ENCODE data around the gene PEX14. TPM values are rescaled to one million over a fixed set of nuclear protein-coding genes. Genes with fewer than 3 reads are reported as not detected.

The PEX14 gene
- total and polyA plus RNA-seq, 10 of the 15 experiments (the other 5 are each of a cell fraction or from before 2014, with no cell fraction given) = 1.4 to 23.2 (median 12.0) TPM

- peaks cover 7% of the 10 kb centered on the region for H3K4me1 ChIP-seq (ENCODE audit: control insufficient read depth, insufficient read depth, low read length)
- ChIA-PET SMC1A (ENCODE audit: uncharacterized antibody, unreplicated experiment) (interaction anchor here (0.8 kb wide), 1 partner anchor 18 kb away, joined by 4 read pairs; no protein-coding TSS in a partner anchor), POLR2A (no interaction called here), RAD21 (ENCODE audit: unreplicated experiment) (no interaction called here), CTCF (interaction anchor here (0.6 kb wide), 1 partner anchor 1401 kb away, joined by 3 read pairs; no protein-coding TSS in a partner anchor)
- peaks cover 12% of the 10 kb centered on the region for H3K79me2 ChIP-seq (ENCODE audit: control insufficient read depth, insufficient read depth, low read length)
- DNase-seq (ENCODE audit: low read depth, low spot score) (no peak), FAIRE-seq (no peak), ATAC-seq (no peak)
- no peak overlapping the region for H3K27ac ChIP-seq (ENCODE audit: control insufficient read depth, insufficient read depth)
- in situ Hi-C loops (cut with MboI) (no loop called here), intact Hi-C loops (cut with micrococcal nuclease; ENCODE audit: unreplicated experiment) (no loop called here)
- no peaks in the 10 kb centered on the region for H3K27me3 ChIP-seq (replicated peaks in 1 of 2; ENCODE audit: control insufficient read depth in 2 of 2, insufficient read depth in 2 of 2, low read length in 1 of 2)
- H2AFZ ChIP-seq (ENCODE audit: control insufficient read depth, low read depth, low read length) = no peak overlapping the region
- WGBS (ENCODE audit: insufficient coverage, insufficient replicate concordance, low lambda C conversion rate, missing lambda C conversion rate) = 100% methylated on average over 2 of the region's 2 CpGs
- TF ChIP-seq NFIC (IDR thresholded peaks at IDR 0.05; ENCODE audit: low read depth, low read length) = no peak
- no peak for TF ChIP-seq STAT3 (IDR thresholded peaks at IDR 0.05; ENCODE audit: low read depth, low read length)
- no peak for TF ChIP-seq BRCA1 (IDR thresholded peaks at IDR 0.05; ENCODE audit: low read depth, low read length)
- peaks cover 10 to 20% of the 10 kb centered on the region in 2 experiments for H3K36me3 ChIP-seq (ENCODE audit: control insufficient read depth in 2 of 2, insufficient read depth in 2 of 2, low read length in 1 of 2)
- H3K4me2 ChIP-seq (ENCODE audit: control insufficient read depth, insufficient read depth) = no peak overlapping the region
- H3K9ac ChIP-seq (ENCODE audit: control insufficient read depth, insufficient read depth, low read length) = no peak overlapping the region
- no peaks in the 10 kb centered on the region for H3K9me3 ChIP-seq (replicated peaks; ENCODE audit: control insufficient read depth, insufficient read depth, low read length)
- no TSS peak for BruUV-seq (replicated peaks)
- H4K20me1 ChIP-seq (ENCODE audit: control insufficient read depth, insufficient read depth) = no peaks in the 10 kb centered on the region; the same call in 1 of the 2 replicates
- H3K4me3 ChIP-seq = no peak overlapping the region
Measured at GRCh38 chr1:10467078-10467477, 7.7 kb upstream of the PEX14 start.

DNA sequence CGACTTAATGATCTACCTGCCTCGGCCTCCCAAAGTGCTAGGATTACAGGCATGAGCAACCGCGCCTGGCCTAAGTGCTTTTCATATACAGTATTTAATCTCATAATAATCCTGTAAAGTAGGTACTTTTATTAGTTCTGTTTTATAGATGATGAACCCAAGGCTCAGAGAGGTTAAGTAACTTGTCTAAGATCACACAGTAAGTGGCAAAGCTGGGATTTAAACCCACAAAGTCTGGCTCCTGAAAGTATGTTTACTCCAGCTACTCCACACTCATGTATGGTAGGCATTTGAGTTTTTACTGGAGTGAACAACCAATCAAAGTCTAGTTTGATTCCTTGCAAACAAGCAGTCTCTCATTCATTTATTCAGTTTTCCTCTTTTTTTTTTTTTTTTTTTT is 4.7 kb upstream of the PEX14 start:
- Histone ChIP-seq H2AFZ (ENCODE audit: control insufficient read depth, low read depth, low read length) (no peak overlapping the region), H4K20me1 (ENCODE audit: control insufficient read depth, insufficient read depth) (no peaks in the 10 kb centered on the region; the same call in 1 of the 2 replicates), H3K27me3 (replicated peaks in 1 of 2; ENCODE audit: control insufficient read depth in 2 of 2, insufficient read depth in 2 of 2, low read length in 1 of 2) (no peaks in the 10 kb centered on the region), H3K79me2 (ENCODE audit: control insufficient read depth, insufficient read depth, low read length) (peaks cover 17% of the 10 kb centered on the region), H3K9ac (ENCODE audit: control insufficient read depth, insufficient read depth, low read length) (no peak overlapping the region), H3K9me3 (replicated peaks; ENCODE audit: control insufficient read depth, insufficient read depth, low read length) (no peaks in the 10 kb centered on the region), H3K27ac (ENCODE audit: control insufficient read depth, insufficient read depth) (no peak overlapping the region), H3K36me3 (ENCODE audit: control insufficient read depth in 2 of 2, insufficient read depth in 2 of 2, low read length in 1 of 2) (peaks cover 2 to 10% of the 10 kb centered on the region in 2 experiments), H3K4me3 (no peak overlapping the region), H3K4me1 (ENCODE audit: control insufficient read depth, insufficient read depth, low read length) (peaks cover 13% of the 10 kb centered on the region), H3K4me2 (ENCODE audit: control insufficient read depth, insufficient read depth) (no peak overlapping the region)
- TF ChIP-seq HCFC1 (IDR thresholded peaks at IDR 0.05; ENCODE audit: low read length) (no peak), ZNF207 (IDR thresholded peaks at IDR 0.05; ENCODE audit: borderline replicate concordance) (no peak), ZNF217 (IDR thresholded peaks at IDR 0.05) (no peak), LARP7 (IDR thresholded peaks at IDR 0.05) (no peak), ZZZ3 (IDR thresholded peaks at IDR 0.05; ENCODE audit: control insufficient read depth, insufficient read length, low read depth) (no peak), BHLHE40 (IDR thresholded peaks at IDR 0.05; ENCODE audit: borderline replicate concordance in 1 of 2, low read depth in 2 of 2, low read length in 1 of 2) (no peak), KDM1A (IDR thresholded peaks at IDR 0.05; ENCODE audit: borderline replicate concordance) (no peak), STAT3 (IDR thresholded peaks at IDR 0.05; ENCODE audit: low read depth, low read length) (no peak)
- TF ChIP-seq, protein P1, sequence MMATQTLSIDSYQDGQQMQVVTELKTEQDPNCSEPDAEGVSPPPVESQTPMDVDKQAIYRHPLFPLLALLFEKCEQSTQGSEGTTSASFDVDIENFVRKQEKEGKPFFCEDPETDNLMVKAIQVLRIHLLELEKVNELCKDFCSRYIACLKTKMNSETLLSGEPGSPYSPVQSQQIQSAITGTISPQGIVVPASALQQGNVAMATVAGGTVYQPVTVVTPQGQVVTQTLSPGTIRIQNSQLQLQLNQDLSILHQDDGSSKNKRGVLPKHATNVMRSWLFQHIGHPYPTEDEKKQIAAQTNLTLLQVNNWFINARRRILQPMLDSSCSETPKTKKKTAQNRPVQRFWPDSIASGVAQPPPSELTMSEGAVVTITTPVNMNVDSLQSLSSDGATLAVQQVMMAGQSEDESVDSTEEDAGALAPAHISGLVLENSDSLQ (IDR thresholded peaks at IDR 0.05) = no peak
- TF ChIP-seq, protein P2, sequence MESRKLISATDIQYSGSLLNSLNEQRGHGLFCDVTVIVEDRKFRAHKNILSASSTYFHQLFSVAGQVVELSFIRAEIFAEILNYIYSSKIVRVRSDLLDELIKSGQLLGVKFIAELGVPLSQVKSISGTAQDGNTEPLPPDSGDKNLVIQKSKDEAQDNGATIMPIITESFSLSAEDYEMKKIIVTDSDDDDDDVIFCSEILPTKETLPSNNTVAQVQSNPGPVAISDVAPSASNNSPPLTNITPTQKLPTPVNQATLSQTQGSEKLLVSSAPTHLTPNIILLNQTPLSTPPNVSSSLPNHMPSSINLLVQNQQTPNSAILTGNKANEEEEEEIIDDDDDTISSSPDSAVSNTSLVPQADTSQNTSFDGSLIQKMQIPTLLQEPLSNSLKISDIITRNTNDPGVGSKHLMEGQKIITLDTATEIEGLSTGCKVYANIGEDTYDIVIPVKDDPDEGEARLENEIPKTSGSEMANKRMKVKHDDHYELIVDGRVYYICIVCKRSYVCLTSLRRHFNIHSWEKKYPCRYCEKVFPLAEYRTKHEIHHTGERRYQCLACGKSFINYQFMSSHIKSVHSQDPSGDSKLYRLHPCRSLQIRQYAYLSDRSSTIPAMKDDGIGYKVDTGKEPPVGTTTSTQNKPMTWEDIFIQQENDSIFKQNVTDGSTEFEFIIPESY (IDR thresholded peaks at IDR 0.05) = no peak
- CTCF ChIA-PET = interaction anchor here (0.7 kb wide), 1 partner anchor 854 kb away, joined by 3 read pairs; no protein-coding TSS in a partner anchor
- in situ Hi-C loops (cut with MboI) (no loop called here), intact Hi-C loops (cut with micrococcal nuclease; ENCODE audit: unreplicated experiment) (loop anchor here (10.0 kb wide), 1 partner anchor 1435 kb away; no protein-coding TSS in a partner anchor)
- DNase-seq (ENCODE audit: low read depth, low spot score) (no peak), FAIRE-seq (no peak), ATAC-seq (no peak)
- RAD21 ChIA-PET (ENCODE audit: unreplicated experiment) = interaction anchor here (0.5 to 3.1 kb wide), 3 partner anchors 15 to 39 kb away, joined by 3 to 14 read pairs (median 4); no protein-coding TSS in a partner anchor
- over 99% methylated on average over 4 of the region's 4 CpGs for WGBS (ENCODE audit: insufficient coverage, insufficient replicate concordance, low lambda C conversion rate, missing lambda C conversion rate)
- POLR2A ChIA-PET = no interaction called here
- BruUV-seq (replicated peaks) = no TSS peak
- SMC1A ChIA-PET (ENCODE audit: uncharacterized antibody, unreplicated experiment) = interaction anchor here (1.4 kb wide), 1 partner anchor 10 kb away, joined by 3 read pairs; no protein-coding TSS in a partner anchor
